HG03159 (cell line): ENCODE measurements around the gene CRKL.

Experiments used
- ATAC-seq: cut with Tn5 transposase; IDR thresholded peaks from one replicate; pipeline ENCODE4 v1.9.1; 2021; ENCODE audit warnings: mild to moderate bottlenecking, moderate library complexity; ENCODE audit not compliant: unreplicated experiment

CRKL gene

DNA sequence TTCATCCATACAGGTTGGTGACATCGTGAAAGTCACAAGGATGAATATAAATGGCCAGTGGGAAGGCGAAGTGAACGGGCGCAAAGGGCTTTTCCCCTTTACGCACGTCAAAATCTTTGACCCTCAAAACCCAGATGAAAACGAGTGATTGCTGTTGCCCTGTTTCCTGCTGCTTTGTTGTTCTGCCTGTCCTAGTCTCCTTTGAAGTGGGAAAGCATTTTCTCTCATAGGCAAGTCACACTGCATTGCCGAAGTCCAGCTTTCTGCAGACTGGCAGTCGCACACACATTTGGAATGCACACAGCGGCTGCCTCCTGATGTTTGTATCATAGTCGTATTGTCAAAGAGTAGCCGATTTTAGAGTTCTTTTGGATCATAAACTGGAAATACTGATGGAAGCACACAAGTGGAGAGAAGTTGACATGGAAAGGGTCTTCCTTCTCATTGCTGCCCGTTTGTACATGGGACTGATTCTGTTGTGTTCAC lies 32.5 kb downstream of the CRKL start:
- ATAC-seq: no peak

DNA sequence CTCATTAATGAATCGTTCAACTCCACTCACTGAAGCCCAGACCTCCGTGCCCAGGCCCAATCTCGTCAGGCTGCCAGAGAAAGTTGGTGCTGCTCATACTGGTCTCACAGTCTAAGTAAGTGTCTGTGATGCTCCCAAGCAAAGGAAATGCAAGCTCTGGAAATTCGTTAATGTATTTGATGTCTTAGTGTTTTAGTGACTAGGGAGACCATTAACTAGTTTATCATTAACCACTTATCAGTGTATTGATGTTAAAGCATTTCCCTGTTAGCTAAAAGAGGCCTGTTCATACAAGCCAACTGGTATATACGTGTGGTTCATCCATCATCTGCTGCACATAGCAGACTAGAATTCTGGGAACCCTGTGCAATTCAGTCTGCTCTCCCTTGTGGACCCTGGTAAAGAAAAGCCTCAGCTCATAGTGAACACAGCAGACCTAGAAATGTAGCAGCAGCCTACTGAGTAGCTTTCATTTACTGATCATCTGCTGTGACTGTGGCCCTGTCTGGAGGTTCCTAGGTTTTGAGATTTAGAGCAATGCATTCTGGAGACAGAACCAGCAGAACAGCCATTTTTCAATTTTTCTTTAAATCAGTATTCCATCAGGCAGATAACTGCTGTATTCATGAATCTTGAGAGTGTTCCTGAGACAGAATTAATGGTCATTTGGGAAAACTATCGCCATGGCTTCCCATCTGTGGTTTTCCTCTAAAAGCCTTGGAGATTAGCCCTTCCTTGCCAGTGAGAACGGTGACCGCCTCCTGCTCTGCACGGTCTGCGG lies 34.1 kb downstream of the CRKL start:
- ATAC-seq: no peak

DNA sequence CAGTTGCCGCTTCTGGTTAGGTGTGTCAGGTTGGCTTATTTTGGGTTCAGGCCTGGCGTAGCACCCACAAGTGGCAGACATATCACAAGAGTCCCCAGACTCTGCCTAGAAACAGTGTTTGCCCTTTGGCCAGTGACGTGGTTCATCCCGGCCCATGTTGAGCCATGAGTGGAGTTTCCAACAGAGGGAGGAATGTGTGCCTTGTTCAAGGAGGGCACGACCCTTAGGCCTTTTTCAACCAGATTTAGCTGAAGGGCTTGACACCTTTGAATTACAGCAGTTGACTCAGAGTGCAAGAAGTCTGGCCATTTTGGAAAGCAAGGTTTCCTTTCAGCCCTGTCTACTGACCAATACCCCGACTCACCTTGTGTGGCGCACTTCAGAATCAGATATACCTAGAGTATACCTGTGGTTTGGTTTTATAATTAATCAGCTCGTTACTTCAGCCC lies 34.7 kb downstream of the CRKL start:
- ATAC-seq: no peak

DNA sequence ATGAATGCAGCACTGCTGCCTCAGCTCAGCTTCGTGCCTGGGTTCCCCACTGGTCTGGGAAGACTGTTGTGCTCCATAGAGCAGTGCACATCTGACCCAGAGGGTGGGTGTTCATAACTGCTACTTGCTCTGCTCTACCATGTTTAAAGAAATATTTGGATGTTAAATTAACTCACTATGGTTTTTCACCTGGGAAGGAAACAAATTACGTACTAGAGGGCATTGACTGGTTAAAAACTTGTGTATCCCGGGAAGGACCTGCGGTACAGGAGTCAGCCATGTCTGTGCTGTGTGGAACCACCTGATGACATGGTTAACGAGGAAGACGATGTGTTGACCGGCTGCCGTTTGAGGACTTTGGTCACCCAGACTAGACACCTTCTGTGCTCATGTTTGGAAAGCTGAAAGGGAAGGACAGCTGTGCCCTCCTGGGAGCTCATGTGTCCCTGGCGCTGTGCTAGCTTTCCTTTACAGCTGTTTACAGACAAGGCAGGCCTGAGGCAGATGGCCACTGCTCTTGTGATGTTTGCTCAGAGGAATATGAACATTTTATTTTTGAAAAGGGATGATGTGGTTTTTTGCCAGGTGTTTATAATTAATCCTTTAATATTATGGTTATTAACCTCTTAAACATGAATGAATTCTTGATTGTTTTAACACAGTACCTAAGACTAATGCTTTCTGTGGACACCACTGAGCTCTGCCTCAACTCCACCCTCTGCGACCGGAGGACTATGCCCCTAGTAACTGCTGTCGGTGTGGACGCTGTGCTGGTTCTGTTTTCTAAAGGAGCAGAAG lies 35.5 kb downstream of the CRKL start:
- no peak for ATAC-seq

DNA sequence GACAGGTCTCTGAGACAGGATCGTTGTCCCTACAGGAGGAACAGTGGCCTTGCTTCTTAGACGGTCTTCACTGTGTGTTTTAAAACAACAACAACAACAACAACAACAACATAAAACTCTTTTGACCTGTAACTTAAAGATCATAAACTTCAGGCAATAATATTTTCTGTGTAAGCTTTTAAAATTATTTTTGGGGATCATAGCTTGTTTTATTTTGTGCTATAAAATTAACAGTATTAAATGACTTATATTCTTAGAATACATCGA lies 36.1 kb downstream of the CRKL start:
- ATAC-seq: no peak

DNA sequence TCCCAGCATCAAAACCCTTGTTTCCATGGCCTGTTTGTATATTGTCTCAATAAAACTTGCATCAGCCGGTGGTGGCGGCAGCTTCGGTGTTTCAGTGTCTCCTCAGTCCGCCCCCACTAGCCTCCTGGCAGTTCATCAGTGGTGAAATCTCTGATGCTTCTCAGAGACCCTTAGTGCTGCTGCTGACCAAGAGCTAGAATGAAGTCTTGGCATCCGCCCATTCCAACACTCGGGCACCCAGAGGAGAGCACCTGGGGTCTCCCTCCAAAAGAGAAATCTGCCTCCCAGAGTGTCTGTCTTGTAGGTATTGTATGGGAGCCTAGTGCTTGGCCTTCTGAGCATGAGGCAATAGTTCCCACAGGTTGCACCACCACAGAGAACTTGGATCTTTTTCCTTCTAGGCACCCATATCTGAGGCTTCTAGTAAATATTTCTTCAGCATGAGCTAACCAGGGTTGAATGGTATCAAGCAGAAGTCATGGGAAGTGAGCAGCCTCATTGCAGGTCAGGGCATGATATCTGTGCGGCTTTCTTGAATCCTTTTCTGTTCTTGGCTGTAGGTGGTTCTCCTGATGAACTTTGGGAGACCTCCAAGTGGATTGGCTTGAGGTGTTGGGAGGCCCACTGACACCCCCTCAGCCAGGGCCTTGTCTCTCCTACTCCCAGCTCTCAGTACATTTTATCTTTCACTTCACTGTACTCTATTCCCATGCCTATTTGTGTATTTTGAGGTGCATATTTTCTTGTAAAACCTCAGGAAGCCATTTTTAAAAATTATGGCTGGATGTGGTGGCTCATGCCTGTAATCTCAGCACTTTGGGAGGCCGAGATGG lies 36.7 kb downstream of the CRKL start:
- no peak for ATAC-seq

DNA sequence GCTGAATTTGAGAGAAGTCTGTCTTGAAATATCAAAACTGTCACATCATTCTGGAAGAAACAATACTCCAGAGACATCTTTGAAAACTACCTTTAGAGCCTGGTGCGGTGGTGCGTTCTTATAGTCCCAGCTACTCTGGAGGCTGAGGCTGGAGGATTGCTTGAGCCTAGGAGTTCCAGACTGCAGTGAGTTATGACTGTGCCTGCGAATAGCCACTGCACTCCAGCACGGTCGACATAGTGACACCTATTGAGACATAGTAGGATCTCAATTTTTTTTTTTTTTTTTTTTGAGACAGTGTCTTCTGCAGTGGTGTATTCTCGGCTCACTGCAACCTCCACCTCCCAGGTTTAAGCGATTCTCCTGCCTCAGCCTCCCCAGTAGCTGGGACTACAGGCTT lies 38.3 kb downstream of the CRKL start:
- no peak for ATAC-seq

DNA sequence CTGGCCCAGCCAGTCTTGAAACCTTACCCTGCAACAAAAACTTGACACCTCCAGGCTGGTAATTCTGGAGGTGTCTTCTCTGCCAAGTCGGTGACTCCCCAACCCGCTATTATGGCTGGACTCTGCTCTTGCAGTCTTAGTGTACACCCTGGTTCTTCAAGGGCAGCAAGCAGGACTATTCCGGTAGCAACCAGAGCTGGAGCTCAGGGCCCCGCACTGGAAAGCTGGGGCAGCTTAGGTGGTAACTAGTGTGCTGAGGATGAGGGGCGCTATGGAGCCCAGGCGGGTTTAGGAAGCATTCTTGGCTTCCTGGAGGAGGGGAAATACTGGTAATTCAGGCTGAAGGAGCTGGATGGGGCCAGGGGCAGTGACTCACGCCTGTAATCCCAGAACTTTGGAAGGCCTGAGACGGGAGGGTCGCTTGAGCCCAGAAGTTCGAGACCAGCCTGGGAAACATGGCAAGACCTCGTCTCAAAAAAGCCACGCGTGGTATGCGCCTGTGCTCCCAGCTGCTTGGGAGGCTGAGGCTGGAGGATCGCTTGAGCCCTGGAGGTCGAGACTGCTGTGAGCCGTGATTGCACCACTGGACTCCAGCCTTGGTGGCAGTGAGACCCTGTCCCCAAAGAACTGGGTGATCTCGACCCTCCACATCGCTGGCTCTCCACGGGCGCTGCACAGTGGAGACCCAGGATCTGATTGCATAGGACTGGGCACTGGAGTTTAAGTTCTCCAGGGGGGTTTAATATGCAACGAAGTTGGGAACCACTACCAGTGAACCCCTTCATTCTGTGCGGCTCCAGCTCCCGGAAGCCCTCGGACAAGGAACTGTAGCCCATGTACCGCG lies 39.3 kb downstream of the CRKL start:
- ATAC-seq: no peak

DNA sequence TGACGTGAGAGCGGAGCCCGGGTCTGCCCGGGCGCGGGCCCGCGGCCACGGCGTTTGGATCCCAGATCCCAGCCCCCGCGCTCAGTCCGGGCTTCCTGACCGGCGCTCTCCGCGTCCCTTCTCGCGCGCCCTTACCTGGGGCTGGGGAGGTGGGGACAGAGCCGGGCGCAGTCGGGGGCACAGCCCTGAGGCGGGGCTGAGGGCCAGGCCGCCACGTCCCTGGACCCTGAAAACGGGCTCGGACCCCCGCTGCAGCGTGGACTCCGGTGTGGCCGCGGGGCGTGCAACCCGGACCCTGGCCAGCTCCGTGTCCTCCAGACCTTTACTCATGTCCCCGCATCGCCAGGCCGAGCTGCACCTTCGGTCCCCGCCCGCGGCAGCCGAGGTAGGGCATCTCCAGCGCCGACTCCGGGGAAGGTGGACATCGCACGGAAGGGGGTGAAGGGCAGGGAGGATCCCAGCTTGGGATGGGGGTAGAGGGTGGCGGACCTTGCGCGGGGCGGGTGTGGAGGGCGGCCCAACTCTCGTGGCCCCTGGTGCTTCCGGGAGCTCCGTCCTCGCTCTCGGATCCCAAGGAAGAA lies 40.0 kb downstream of the CRKL start:
- no peak for ATAC-seq

DNA sequence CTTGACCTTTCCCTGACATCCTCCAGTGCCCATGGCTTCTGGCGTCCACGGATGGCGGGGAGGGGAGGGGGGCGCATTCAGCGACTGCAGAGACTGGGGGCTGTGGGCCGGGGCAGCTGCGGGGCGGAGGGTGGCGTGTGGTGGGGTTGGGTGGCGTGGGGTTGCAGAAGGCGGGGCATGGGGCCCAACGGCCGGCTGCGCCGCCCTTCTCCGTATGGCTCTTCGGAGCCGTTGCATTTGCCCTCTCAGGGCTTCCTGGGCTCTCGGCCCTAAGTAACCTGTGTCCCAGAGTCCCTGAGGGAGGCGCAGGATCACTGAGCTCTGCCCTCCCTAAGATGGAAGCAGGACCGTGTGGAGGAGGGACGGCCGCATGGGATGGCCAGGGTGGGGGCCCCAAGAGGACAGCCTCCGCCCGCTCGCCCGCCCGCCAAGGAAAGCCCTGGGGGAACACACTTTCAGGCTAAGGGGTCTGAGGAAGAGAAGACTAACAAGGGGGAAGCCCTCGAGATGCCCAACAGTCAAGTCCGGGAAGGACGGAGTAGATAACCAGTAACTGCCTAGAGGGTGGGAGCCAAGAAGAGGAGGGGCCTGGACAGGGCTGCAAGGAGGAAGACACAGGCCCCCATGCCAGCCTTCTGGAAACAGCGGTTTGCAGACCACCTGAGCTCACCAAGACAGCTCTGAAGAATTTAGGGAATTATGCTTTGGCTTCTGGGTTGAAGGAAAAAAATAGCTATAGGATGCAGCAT lies 40.6 kb downstream of the CRKL start:
- no peak for ATAC-seq

DNA sequence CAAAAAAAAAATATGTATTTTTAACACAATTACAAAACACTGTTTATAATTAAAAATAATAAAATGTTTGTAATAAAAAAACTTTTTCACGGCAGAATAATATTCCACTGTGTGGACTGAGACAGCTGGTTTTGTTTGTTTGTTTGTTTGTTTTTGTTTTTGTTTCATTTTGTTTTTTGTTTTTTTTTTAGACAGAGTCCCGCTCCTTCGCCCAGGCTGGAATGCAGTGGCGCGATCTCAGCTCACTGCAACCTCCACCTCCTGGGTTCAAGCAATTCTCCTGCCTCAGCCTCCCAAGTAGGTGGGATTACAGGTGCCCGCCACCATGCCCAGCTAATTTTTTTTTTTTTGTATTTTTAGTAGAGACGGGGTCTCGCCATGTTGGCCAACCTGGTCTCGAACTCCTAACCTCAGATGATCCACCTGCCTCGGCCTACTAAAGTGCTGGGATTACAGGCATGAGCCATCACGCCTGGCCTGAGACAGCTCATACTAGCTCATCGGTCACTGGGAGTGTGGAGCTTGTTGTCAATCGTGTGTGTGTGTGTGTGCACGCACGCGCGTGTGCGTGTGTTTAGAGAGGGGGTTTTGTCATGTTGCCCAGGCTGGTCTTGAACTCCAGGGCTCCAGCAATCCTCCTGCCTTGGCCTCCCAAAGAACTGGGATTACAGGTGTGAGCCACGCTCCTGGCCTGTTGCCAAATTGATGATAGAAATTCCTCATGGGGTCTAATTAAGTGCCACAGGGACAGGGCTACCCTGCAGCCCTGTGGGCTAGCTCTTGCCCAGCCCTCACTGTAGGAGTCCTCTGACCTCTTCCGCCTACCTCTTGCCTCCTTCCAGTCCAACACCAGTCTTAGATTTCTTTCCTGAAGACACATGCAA lies 42.6 kb downstream of the CRKL start:
- ATAC-seq: no peak

DNA sequence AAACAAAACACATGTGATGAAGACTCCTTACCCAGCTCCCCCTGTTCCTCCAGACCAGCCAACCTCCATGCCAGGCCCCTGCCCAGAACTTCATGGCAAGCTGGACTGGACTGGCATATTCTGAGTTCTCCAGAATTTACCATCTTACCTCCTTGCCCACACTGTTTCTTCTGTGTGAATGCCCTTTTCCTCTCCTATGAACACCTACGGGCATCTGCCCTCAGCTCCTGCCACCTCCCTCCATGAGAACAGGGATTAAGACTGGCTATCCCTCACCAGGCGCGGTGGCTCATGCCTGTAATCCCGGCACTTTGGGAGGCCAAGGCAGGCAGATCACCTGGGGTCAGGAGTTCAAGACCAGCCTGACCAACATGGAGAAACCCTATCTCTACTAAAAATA lies 43.4 kb downstream of the CRKL start:
- ATAC-seq: no peak

DNA sequence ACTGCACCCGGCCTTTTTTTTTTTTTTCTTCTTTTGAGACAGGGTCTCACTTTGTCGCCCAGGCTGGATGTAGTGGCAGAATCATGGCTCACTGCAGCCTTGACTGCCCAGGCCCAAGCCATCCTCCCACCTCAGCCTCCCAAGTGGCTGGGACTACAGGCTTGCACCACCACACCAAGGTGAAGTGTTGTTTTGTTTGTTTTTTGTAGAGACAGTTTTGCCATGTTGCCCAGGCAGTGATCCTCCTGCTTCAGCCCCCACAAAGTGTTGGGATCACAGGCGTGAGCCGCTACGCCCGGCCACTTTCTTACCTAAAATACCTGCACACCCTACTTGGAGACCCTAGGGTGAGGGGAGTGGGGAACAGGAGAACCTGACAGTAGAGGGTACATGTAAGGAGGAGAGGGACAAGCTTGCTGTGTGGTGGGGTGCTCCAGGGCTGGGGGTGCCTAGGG lies 45.3 kb downstream of the CRKL start:
- ATAC-seq: no peak

DNA sequence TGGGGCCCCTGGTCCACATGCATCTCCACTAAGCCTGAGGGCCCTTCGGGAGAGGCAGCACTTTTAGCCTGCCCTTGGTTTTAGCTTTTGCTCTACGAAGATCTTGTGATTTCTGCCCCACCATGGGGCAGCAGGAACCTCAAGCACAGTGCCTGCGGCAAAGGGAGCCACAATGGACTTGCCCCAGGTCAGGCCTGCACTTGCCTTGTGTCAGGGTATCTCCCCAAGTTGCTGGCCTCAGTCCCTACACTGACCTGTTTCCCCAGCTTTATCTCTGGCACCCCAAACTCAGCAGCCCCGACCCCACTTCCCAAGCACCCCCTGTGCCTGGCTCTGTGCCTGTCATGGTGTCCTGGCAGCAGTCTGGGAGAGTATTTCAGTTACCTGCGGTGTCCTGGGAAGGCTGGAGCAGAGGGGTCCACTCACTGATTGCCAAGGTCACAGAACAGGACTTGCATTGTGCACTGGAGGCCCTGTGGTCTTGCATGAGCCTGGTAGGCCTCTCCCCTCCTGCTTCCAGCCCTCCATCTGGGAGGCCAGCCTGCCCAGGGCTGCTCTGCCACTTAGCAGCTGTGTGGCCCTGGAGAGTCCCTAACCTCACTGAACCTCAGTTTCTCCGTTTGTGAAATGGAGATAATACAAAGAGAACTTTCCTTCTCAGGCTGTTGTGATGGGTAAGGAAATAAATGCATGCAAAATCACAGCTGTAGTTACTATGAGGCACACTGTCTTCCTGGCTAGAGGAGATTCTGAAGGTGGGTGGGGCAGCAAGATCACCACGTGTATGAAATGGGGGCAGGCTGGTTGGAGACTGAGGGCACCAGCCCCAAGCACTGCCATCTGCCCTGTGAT lies 46.2 kb downstream of the CRKL start:
- no peak for ATAC-seq

DNA sequence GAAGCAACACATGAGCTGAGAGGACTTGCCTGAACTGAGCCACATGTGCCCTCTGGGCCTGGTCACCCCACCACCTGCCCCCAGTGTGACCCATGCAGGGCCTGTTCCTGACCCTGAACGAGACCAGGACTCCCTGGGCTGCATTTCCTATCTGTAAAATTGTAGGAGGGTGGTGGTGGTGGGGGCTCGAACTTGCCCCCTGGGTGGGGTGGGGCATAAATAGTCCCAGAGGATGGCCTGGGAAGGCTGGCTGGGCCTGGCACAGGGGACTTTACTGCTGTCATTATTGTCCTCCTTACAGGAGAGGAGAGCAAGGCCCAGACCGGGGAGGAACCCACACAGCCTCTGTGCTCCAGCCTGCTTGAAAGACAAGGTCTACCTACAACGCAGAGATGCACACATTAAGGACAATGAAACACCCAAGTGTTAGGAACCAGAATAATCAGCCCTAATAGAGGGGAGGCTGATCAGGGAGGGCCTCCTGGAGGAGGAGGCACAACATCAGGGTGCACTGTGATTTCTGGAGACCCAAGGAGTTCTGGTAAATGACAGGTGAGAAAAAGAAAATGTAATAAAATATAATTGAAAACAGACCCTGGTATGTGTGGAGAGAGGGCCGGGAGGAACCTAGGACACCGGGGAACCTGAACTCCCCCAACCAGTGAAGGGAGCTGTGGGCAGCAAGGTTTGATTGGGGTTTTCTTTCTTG lies 47.0 kb downstream of the CRKL start:
- ATAC-seq: no peak

DNA sequence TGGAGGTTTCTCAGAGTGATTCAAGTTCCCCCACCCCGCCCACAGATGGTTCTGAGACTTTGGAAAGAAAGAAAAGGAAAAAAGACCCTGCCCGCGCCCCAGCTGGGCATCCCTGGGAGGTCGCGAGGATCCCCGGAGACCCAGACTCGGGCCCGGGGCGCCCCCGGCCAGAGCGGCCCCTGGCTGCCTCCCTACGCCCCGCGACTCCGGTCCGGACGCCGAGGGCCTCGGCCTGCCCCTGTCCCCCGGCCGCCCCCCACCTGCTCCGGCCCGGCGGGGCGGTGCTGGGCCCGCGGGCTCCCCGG lies 47.5 kb downstream of the CRKL start:
- no peak for ATAC-seq
